Endodermal cell (in vitro differentiated cells): ENCODE measurements around the gene ANG. TPM values are rescaled to one million over a fixed set of nuclear protein-coding genes. Genes with fewer than 3 reads are reported as not detected.
A peak's percentile ranks its signal among the peaks of the same experiment; 100 is the strongest.
"Not testable (repeated sequence)": the region's sequence is repeated elsewhere in the genome, so short reads cannot be mapped to it uniquely, and the experiment has no call there.

Source experiments
- DNase-seq: peaks from one replicate; pipeline ENCODE4 v3.0.0-alpha.2; 2017
- H3K27ac ChIP-seq: 2 replicates; pipeline ENCODE4 v1.5.1; 2013; ENCODE audit warnings: mild to moderate bottlenecking, low read depth, low read length, moderate library complexity
- H3K27me3 ChIP-seq: 2 replicates; pipeline ENCODE4 v1.6.1; 2013; ENCODE audit warnings: mild to moderate bottlenecking, low read length, moderate library complexity; ENCODE audit not compliant: insufficient read depth, control insufficient read depth, poor library complexity, severe bottlenecking
- H3K36me3 ChIP-seq: 2 replicates; pipeline ENCODE4 v1.7.0; 2013; ENCODE audit warnings: mild to moderate bottlenecking, low read length, moderate library complexity; ENCODE audit not compliant: control insufficient read depth, insufficient read depth
- H3K4me1 ChIP-seq: one replicate; pipeline ENCODE4 v1.7.0; 2013; ENCODE audit warnings: low read length; ENCODE audit not compliant: control insufficient read depth, insufficient read depth
- H3K4me3 ChIP-seq: 2 replicates; pipeline ENCODE4 v1.5.1; 2013; ENCODE audit warnings: mild to moderate bottlenecking, low read length, moderate library complexity
- H3K9ac ChIP-seq: 2 replicates; pipeline ENCODE4 v1.6.1; 2013; ENCODE audit warnings: mild to moderate bottlenecking, low read length, moderate library complexity; ENCODE audit not compliant: poor library complexity, severe bottlenecking; ENCODE audit errors: extremely low read depth
- H3K9me3 ChIP-seq: 2 replicates; pipeline ENCODE4 v1.6.1; 2013; ENCODE audit warnings: mild to moderate bottlenecking, low read length, moderate library complexity; ENCODE audit not compliant: control insufficient read depth
- H3K27ac Mint-ChIP-seq: 2 replicates; pipeline ENCODE4 v1.8.0; 2020; ENCODE audit warnings: mixed read lengths
- H3K27me3 Mint-ChIP-seq: 2 replicates; pipeline ENCODE4 v1.8.0; 2021; ENCODE audit warnings: mild to moderate bottlenecking, mixed read lengths; ENCODE audit not compliant: insufficient read depth
- H3K36me3 Mint-ChIP-seq: 2 replicates; pipeline ENCODE4 v1.8.0; 2020; ENCODE audit warnings: low read depth, mixed read lengths
- H3K4me1 Mint-ChIP-seq: 2 replicates; pipeline ENCODE4 v1.8.0; 2020; ENCODE audit warnings: mixed read lengths
- H3K4me3 Mint-ChIP-seq: 2 replicates; pipeline ENCODE4 v1.8.0; 2020; ENCODE audit warnings: mild to moderate bottlenecking, moderate library complexity, mixed read lengths
- H3K9me3 Mint-ChIP-seq: 2 replicates; pipeline ENCODE4 v1.8.0; 2020; ENCODE audit warnings: mild to moderate bottlenecking, mixed read lengths
- CTCF ChIP-seq: fragments of 200-600 bp; sonication (generic); conservative IDR thresholded peaks from 2 replicates; pipeline ENCODE4 v1.5.0; 2021; ENCODE audit warnings: antibody characterized with exemption, mild to moderate bottlenecking
- WGBS, 2 experiments: methylation state at CpG; one replicate each; pipeline versions ENCODE4 v1.1.5 to v1.1.7; 2013; ENCODE audit warnings: missing lambda C conversion rate in 2 of 2, mixed read lengths in 1 of 2; ENCODE audit not compliant: insufficient coverage in 1 of 2, insufficient read length in 1 of 2; 5-methylcytosine and 5-hydroxymethylcytosine counted together
- total RNA-seq, 2 donors: library from RNA; stranded (reverse); fragmentation: NEBNext Ultra II Directional in 1 of 2; extraction: Animal tissue kit (Norgen Biotek cat#: 25700) in 1 of 2; gene quantifications; 2 replicates in 1 of 2; 3 replicates in 1 of 2; pipeline ENCODE4 v1.2.1, GENCODE V29; 2021

The ANG gene
- total RNA-seq, 2 donors from 2014 or later, result 2.6 to 3.4 TPM

- H3K36me3 ChIP-seq, result no peaks in the 10 kb centered on the region
- H3K27ac ChIP-seq, result no peak overlapping the region
- Mint-ChIP-seq H3K4me1 (no peaks in the 10 kb centered on the region), H3K9me3 (no peaks in the 10 kb centered on the region), H3K27me3 (peaks cover 40% of the 10 kb centered on the region), H3K4me3 (no peak overlapping the region), H3K27ac (no peak overlapping the region), H3K36me3 (no peaks in the 10 kb centered on the region)
- no peaks in the 10 kb centered on the region for H3K9me3 ChIP-seq
- H3K27me3 ChIP-seq, result no peaks in the 10 kb centered on the region
- DNase-seq, result no peak
- H3K9ac ChIP-seq, result no peak overlapping the region
- 85 to 92% methylated on average over 4 to 6 of the region's 6 CpGs for WGBS, 2 experiments
- TF ChIP-seq CTCF, result no peak
- H3K4me1 ChIP-seq, result no peaks in the 10 kb centered on the region
- no peak overlapping the region for H3K4me3 ChIP-seq
Observed at GRCh38 chr14:20720741-20721140, 32.2 kb downstream of the ANG start.

GRCh38 chr14:20722016-20722415 lies 33.5 kb downstream of the ANG start:
- H3K9me3 Mint-ChIP-seq, result no peaks in the 10 kb centered on the region
- Histone ChIP-seq H3K9me3 (no peaks in the 10 kb centered on the region), H3K36me3 (no peaks in the 10 kb centered on the region), H3K4me1 (no peaks in the 10 kb centered on the region), H3K9ac (no peak overlapping the region), H3K27ac (no peak overlapping the region), H3K27me3 (no peaks in the 10 kb centered on the region), H3K4me3 (no peak overlapping the region)
- TF ChIP-seq CTCF, result no peak
- H3K27ac Mint-ChIP-seq, result no peak overlapping the region
- no peak for DNase-seq
- 93 to 100% methylated on average over 1 to 12 of the region's 12 CpGs for WGBS, 2 experiments
- no peaks in the 10 kb centered on the region for H3K36me3 Mint-ChIP-seq
- H3K27me3 Mint-ChIP-seq, result peaks cover 44% of the 10 kb centered on the region
- H3K4me1 Mint-ChIP-seq, result no peaks in the 10 kb centered on the region
- H3K4me3 Mint-ChIP-seq, result no peak overlapping the region

- Mint-ChIP-seq H3K36me3 (no peaks in the 10 kb centered on the region), H3K9me3 (no peaks in the 10 kb centered on the region), H3K4me1 (peaks cover 1% of the 10 kb centered on the region), H3K27ac (no peak overlapping the region), H3K27me3 (peaks cover 44% of the 10 kb centered on the region), H3K4me3 (no peak overlapping the region)
- Histone ChIP-seq H3K9ac (no peak overlapping the region), H3K27me3 (no peaks in the 10 kb centered on the region), H3K9me3 (no peaks in the 10 kb centered on the region), H3K4me3 (no peak overlapping the region), H3K36me3 (no peaks in the 10 kb centered on the region), H3K27ac (no peak overlapping the region), H3K4me1 (no peaks in the 10 kb centered on the region)
- DNase-seq, result peak; percentile 68
- WGBS, 2 experiments, result 97 to 99% methylated on average over 16 to 28 of the region's 28 CpGs
- no peak for TF ChIP-seq CTCF
Observed at GRCh38 chr14:20723488-20723887, 34.9 kb downstream of the ANG start.

GRCh38 chr14:20726121-20726520 lies 37.6 kb downstream of the ANG start:
- not testable (repeated sequence) for H3K4me1 ChIP-seq, H3K27me3 ChIP-seq
- WGBS, 2 experiments, result 93 to 94% methylated on average over 3 of the region's 3 CpGs

More at GRCh38 chr14:20726121-20726520, 37.6 kb downstream of the ANG start:
- not testable (repeated sequence) for H3K4me1 Mint-ChIP-seq, H3K36me3 ChIP-seq, H3K36me3 Mint-ChIP-seq, H3K9me3 ChIP-seq, H3K4me3 ChIP-seq, DNase-seq, H3K9me3 Mint-ChIP-seq, H3K9ac ChIP-seq, H3K27ac Mint-ChIP-seq, H3K4me3 Mint-ChIP-seq, H3K27ac ChIP-seq
- H3K27me3 Mint-ChIP-seq, result peaks cover 41% of the 10 kb centered on the region
